Gastroesophageal sphincter (tissue), 4 donors: ENCODE results near the gene MTREX. TPM values are rescaled to one million over a fixed set of nuclear protein-coding genes. Genes with fewer than 3 reads are reported as not detected.
A peak's percentile ranks its signal among the peaks of the same experiment; 100 is the strongest.

Experiments used
- ATAC-seq: fragments of 150-250 bp; one replicate; pipeline ENCODE4 v1.9.1; 2016; ENCODE audit warnings: mild to moderate bottlenecking, moderate library complexity
- H3K27ac ChIP-seq, 4 donors: fragments of 200-600 bp; sonication (generic) in 3 of 4; 1 replicate in 3 of 4; 2 replicates in 1 of 4; pipeline ENCODE4 v1.5.1; 2016 to 2019
- H3K27me3 ChIP-seq: fragments of 200-600 bp; sonication (generic); one replicate; pipeline ENCODE4 v1.5.1; 2019
- H3K36me3 ChIP-seq, 2 donors: fragments of 200-600 bp; sonication (generic); one replicate each; pipeline ENCODE4 v1.5.1; 2019; ENCODE audit warnings: control low read depth in 1 of 2
- H3K4me1 ChIP-seq, 3 donors: fragments of 200-600 bp; sonication (generic); 1 replicate in 2 of 3; 2 replicates in 1 of 3; pipeline ENCODE4 v1.5.1; 2016 to 2019; ENCODE audit warnings: control low read depth in 2 of 3
- H3K4me3 ChIP-seq, 2 donors: fragments of 200-600 bp; sonication (generic); one replicate each; pipeline ENCODE4 v1.5.1; 2019; ENCODE audit warnings: mild to moderate bottlenecking in 1 of 2, moderate library complexity in 1 of 2
- H3K9me3 ChIP-seq, 3 donors: fragments of 200-600 bp; sonication (generic); one replicate each; pipeline ENCODE4 v1.5.1; 2017 to 2019; ENCODE audit warnings: control low read depth in 2 of 3
- EP300 ChIP-seq: sonication (generic); formaldehyde crosslinking; IDR thresholded peaks from one replicate; pipeline ENCODE4 v1.6.1; 2017; ENCODE audit warnings: antibody characterized with exemption, mild to moderate bottlenecking
- POLR2A ChIP-seq, 2 donors: fragments of 450-650 bp; IDR thresholded peaks; one replicate each; pipeline ENCODE4 v1.6.1; 2017; ENCODE audit warnings: antibody characterized with exemption in 2 of 2, mild to moderate bottlenecking in 2 of 2, moderate library complexity in 1 of 2
- POLR2AphosphoS5 ChIP-seq: sonication (generic); formaldehyde crosslinking; IDR thresholded peaks from one replicate; pipeline ENCODE4 v1.6.1; 2017; ENCODE audit warnings: antibody characterized with exemption
- WGBS, 2 donors: methylation state at CpG; one replicate each; pipeline ENCODE4 v1.1.5; 2018; ENCODE audit warnings: low coverage in 1 of 2; 5-methylcytosine and 5-hydroxymethylcytosine counted together
- total RNA-seq, 4 donors: library from RNA; depleted of rRNA; stranded (reverse); fragments of >200 nt; gene quantifications; one replicate each; pipeline ENCODE4 v1.1.0, GENCODE V29; 2016
- TF ChIP-seq, protein P1 (sequence below), 4 experiments: fragments of 200-600 bp in 2 of 4; fragments of 450-650 bp in 2 of 4; sonication (generic) in 1 of 4; IDR thresholded peaks; one replicate each; pipeline ENCODE4 v1.5.1; 2017 to 2019; ENCODE audit warnings: antibody characterized with exemption in 4 of 4, mild to moderate bottlenecking in 2 of 4, moderate library complexity in 2 of 4

The MTREX gene
- total RNA-seq, 4 donors from 2014 or later = 55.7 to 93.2 (median 61.5) TPM

DNA sequence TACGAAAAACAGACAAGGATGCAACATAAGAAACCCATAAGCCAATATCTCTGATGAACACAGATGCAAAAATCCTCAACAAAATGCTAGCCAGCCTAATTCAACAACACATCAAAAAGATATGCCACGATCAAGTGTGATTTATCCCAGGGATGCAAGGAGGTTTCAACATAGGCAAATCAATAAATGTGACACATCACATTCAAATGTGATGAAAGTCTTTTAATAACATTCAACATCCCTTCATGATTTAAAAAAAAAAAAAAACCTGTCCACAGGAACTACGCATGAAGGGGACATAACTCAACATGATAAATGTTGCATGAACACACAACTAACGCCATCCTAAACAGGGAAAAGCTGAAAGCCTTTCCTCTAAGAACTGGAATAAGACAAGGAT lies 124.8 kb downstream of the MTREX start:
- no peaks in the 10 kb centered on the region for H3K9me3 ChIP-seq
- 90 to 100% methylated on average over 3 to 4 of the region's 4 CpGs for whole genome bisulfite sequencing, 2 donors
- ATAC-seq = no peak
- H3K4me1 ChIP-seq = peaks cover 9 to 48% (median 20%) of the 10 kb centered on the region in 3 donors
- no peak overlapping the region for H3K27ac ChIP-seq
- H3K36me3 ChIP-seq = peaks cover 0 to 41% of the 10 kb centered on the region in 2 donors
- TF ChIP-seq EP300 (no peak), POLR2A (IDR thresholded peaks at IDR 0.05) (no peak), POLR2AphosphoS5 (no peak)
- TF ChIP-seq, protein P1, sequence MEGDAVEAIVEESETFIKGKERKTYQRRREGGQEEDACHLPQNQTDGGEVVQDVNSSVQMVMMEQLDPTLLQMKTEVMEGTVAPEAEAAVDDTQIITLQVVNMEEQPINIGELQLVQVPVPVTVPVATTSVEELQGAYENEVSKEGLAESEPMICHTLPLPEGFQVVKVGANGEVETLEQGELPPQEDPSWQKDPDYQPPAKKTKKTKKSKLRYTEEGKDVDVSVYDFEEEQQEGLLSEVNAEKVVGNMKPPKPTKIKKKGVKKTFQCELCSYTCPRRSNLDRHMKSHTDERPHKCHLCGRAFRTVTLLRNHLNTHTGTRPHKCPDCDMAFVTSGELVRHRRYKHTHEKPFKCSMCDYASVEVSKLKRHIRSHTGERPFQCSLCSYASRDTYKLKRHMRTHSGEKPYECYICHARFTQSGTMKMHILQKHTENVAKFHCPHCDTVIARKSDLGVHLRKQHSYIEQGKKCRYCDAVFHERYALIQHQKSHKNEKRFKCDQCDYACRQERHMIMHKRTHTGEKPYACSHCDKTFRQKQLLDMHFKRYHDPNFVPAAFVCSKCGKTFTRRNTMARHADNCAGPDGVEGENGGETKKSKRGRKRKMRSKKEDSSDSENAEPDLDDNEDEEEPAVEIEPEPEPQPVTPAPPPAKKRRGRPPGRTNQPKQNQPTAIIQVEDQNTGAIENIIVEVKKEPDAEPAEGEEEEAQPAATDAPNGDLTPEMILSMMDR (IDR thresholded peaks at IDR 0.05) = no peak
- no peaks in the 10 kb centered on the region for H3K27me3 ChIP-seq
- H3K4me3 ChIP-seq = no peak overlapping the region

DNA sequence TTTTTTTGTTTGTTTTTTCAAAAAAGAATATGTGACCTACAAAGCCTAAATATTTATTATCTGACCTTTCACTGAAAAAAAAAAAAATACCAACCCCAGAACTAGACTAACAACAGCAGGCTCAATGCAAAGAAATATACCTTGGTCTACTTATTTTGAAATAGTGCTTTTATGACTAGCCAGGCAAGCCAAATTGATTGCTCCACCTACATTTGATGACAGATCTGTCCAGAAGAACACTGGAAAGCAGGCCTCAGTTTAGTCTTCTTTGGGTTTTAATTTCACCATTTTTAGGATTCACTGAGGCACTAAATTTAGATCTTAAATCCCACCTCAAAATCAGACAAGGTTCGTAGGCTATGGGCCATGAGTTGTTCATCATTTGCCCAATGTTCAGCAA lies 129.7 kb downstream of the MTREX start:
- whole genome bisulfite sequencing, 2 donors = 19 to 36% methylated on average over 1 of the region's 1 CpG
- Histone ChIP-seq H3K27me3 (no peaks in the 10 kb centered on the region), H3K36me3 (peaks cover 0 to 17% of the 10 kb centered on the region in 2 donors), H3K27ac (peak overlapping the region; percentile 90 to 99 (median 91)), H3K4me1 (peaks cover 26 to 61% (median 34%) of the 10 kb centered on the region in 3 donors), H3K9me3 (no peaks in the 10 kb centered on the region), H3K4me3 (no peak overlapping the region)
- ATAC-seq = no peak
- TF ChIP-seq POLR2A (IDR thresholded peaks at IDR 0.05) (no peak), POLR2AphosphoS5 (no peak), EP300 (no peak)
- TF ChIP-seq, protein P1 (IDR thresholded peaks at IDR 0.05) = no peak

DNA sequence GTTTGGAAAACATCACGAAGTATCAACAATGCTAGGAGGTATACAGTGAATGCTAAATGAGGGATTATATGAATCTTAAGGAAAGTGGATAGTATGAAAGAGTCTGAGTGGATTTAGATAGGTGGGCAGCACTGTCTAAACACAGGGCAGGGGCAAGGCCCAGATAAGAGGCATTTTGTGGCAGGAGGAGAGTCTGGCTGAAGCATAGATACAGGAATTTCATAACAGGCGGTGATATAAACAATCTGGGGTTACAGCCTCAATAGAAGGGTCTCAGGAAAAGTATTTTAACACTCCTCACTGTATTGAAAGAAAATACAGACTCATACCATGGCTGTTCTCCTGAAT lies 130.0 kb downstream of the MTREX start:
- Histone ChIP-seq H3K4me3 (no peak overlapping the region), H3K4me1 (peaks cover 26 to 65% (median 34%) of the 10 kb centered on the region in 3 donors), H3K27ac (peak overlapping the region; percentile 90 to 99 (median 91)), H3K9me3 (no peaks in the 10 kb centered on the region), H3K27me3 (no peaks in the 10 kb centered on the region), H3K36me3 (peaks cover 0 to 15% of the 10 kb centered on the region in 2 donors)
- 51 to 68% methylated on average over 2 of the region's 2 CpGs for WGBS, 2 donors
- TF ChIP-seq EP300 = no peak
- TF ChIP-seq POLR2AphosphoS5 = no peak
- no peak for TF ChIP-seq POLR2A (IDR thresholded peaks at IDR 0.05)
- TF ChIP-seq, protein P1 (IDR thresholded peaks at IDR 0.05) = no peak
- ATAC-seq = peak; percentile 9

DNA sequence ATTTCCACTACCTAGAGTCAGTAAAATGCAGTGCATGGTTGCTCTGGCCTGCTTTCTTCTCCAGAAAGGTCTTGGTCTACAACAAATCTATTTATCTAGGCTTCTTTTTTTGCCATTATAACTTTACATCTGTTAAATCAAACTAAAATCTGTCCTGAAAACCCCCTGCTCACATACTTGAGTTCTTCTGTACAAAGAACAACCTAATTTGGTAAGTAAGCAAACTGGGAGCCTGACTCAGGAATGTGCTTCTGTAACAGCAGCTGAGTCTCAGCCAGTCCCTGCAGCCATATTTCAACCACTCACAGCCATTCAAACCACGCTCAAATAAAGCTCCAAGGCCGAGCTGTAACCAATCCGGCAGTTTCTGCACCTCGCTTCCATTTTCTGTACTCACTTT lies 131.2 kb downstream of the MTREX start:
- peak; percentile 75 for ATAC-seq
- Histone ChIP-seq H3K4me1 (peaks cover 26 to 72% (median 34%) of the 10 kb centered on the region in 3 donors), H3K27ac (peak overlapping the region; percentile 90 to 99 (median 91))

DNA sequence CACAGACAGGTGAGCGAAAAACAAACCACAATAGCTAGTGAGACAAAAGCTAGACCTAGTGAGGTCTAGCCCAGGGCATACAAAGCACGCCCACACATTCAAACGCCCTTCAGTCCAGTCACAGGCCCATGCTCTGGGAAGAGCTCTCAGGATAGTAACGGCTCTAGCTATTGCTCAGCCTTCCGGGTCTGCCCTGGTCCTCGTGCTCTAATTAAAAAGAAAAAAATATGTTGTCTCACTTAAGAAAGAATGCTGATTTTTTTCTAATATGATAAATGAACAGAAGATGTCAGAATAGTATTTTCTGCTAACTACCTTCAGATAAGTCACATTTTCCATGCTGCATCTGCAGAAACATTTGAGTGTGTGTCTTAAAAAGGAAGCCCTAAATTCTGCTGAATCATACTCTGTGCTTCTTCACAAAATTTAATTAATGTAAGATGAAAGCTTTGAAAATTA lies 132.4 kb downstream of the MTREX start:
- peaks cover 26 to 72% (median 34%) of the 10 kb centered on the region in 3 donors for H3K4me1 ChIP-seq
- H3K9me3 ChIP-seq = no peaks in the 10 kb centered on the region
- H3K27ac ChIP-seq = peak overlapping the region; percentile 90 to 99 (median 91)
- peak; percentile 53 for TF ChIP-seq POLR2AphosphoS5
- TF ChIP-seq POLR2A (IDR thresholded peaks at IDR 0.05) = no peak
- no peak for ATAC-seq
- no peaks in the 10 kb centered on the region for H3K27me3 ChIP-seq
- H3K36me3 ChIP-seq = peaks cover 0 to 11% of the 10 kb centered on the region in 2 donors
- 28 to 41% methylated on average over 5 to 6 of the region's 6 CpGs for WGBS, 2 donors
- no peak overlapping the region for H3K4me3 ChIP-seq

More for the DNA sequence above, 131.2 kb downstream of the MTREX start:
- Histone ChIP-seq H3K36me3 (peaks cover 0 to 11% of the 10 kb centered on the region in 2 donors), H3K9me3 (no peaks in the 10 kb centered on the region), H3K4me3 (no peak overlapping the region), H3K27me3 (no peaks in the 10 kb centered on the region)
- peak; percentile 74 for TF ChIP-seq POLR2AphosphoS5
- no peak for TF ChIP-seq POLR2A (IDR thresholded peaks at IDR 0.05)
- TF ChIP-seq, protein P1 (IDR thresholded peaks at IDR 0.05) = no peak
- TF ChIP-seq EP300 = no peak
- WGBS, 2 donors = 56% methylated on average over 4 of the region's 4 CpGs
